Keratinocyte (primary cell): Measurements from ENCODE around the gene CMBL.
"Not testable (repeated sequence)": the region's sequence is repeated elsewhere in the genome, so short reads cannot be mapped to it uniquely, and the experiment has no call there.

ENCODE experiments used
- EZH2 ChIP-seq: IDR thresholded peaks from one replicate; pipeline ENCODE4 v1.6.1; 2012; ENCODE audit warnings: inconsistent platforms, mild to moderate bottlenecking, low read length, moderate library complexity
- TF ChIP-seq, protein P1 (sequence below), 3 experiments: IDR thresholded peaks in 1 of 3; conservative IDR thresholded peaks in 1 of 3; optimal IDR thresholded peaks in 1 of 3; 2 replicates in 2 of 3; 3 replicates in 1 of 3; pipeline versions ENCODE3 to v1.5.1; 2011; ENCODE audit warnings: low read length in 3 of 3, mild to moderate bottlenecking in 3 of 3, moderate library complexity in 2 of 3, control low read depth in 1 of 3, inconsistent platforms in 1 of 3; ENCODE audit not compliant: insufficient read depth in 2 of 3; ENCODE audit errors: extremely low read depth in 1 of 3

DNA sequence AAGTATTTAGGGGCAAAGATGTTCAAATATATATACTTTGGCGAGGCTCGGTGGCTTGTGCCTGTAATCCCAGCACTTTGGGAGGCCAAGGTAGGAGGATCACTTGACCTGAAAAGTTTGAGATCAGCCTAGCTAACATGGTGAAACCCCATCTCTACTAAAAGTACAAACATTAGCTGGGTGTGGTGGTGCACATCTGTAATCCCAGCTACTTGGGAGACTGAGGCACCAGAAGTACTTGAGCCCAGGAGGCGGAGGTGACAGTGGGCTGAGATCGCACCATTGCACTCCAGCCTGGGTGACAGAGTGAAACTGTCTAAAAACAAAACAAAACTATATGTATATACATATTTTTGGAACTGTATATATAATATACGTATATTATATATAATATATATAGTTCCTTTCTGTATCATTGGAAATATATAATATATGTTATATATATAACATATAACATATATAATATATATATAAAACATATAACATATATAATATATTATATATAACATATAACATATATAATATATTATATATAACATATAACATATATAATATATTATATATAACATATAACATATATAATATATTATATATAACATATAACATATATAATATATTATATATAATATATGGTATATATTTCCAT lies 36.9 kb upstream of the CMBL start:
- TF ChIP-seq, protein P1, sequence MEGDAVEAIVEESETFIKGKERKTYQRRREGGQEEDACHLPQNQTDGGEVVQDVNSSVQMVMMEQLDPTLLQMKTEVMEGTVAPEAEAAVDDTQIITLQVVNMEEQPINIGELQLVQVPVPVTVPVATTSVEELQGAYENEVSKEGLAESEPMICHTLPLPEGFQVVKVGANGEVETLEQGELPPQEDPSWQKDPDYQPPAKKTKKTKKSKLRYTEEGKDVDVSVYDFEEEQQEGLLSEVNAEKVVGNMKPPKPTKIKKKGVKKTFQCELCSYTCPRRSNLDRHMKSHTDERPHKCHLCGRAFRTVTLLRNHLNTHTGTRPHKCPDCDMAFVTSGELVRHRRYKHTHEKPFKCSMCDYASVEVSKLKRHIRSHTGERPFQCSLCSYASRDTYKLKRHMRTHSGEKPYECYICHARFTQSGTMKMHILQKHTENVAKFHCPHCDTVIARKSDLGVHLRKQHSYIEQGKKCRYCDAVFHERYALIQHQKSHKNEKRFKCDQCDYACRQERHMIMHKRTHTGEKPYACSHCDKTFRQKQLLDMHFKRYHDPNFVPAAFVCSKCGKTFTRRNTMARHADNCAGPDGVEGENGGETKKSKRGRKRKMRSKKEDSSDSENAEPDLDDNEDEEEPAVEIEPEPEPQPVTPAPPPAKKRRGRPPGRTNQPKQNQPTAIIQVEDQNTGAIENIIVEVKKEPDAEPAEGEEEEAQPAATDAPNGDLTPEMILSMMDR (optimal IDR thresholded peaks at IDR 0.05 in 1 of 3, IDR thresholded peaks at IDR 0.05 in 1 of 3, conservative IDR thresholded peaks at IDR 0.05 in 1 of 3; ENCODE audit: extremely low read depth in 1 of 3, insufficient read depth in 2 of 3, low read length in 3 of 3), result not testable (repeated sequence)
- TF ChIP-seq EZH2, result not testable (repeated sequence)
